ENCODE data around the gene KDM3B. TPM values are rescaled to one million over a fixed set of nuclear protein-coding genes. Genes with fewer than 3 reads are reported as not detected.

KDM3B gene
- total RNA-seq, 6 donors from 2014 or later: 54.8 to 110 (median 56.8) TPM

DNA sequence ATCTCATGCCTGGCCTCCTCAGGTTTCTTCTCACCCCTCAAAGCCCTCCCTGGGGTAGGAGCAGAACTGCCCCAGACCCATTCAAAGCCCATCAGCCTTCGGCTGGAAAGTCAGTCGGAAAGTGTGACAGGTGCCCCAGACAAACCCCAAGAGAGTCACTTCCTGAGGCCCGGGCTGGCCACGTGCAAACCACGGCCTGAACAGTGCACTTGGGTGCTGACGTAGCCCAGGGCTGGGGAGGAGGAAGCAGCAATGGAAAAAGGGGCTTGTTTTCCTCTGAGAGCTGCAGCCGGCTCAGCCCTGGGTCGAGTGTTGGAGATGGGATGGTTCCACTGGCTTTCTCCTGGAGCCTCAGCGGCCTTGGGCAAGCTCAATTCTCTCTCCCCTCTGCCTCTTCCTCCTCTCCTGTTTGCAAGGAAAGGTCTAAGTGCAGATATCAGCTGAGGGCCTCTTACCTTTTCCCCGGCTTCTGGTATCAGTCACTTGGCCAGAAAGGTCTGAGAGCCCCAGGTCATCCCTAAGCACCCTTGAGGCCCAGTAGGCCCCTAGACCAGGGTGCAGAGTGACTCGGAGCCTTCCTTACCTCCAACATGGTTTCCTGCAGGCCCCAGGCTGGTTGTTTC, 106.9 kb downstream of the KDM3B start:
- WGBS, 2 donors: 63 to 81% methylated on average over 7 to 11 of the region's 11 CpGs
- H3K27me3 ChIP-seq: no peaks in the 10 kb centered on the region
- ATAC-seq (ENCODE audit: low FRiP score in 2 of 2) (no peak), DNase-seq (peak in 1 of 2 donors; percentile 60)
- no peak overlapping the region for H3K4me3 ChIP-seq
- TF ChIP-seq POLR2A (IDR thresholded peaks at IDR 0.05) (no peak), EP300 (IDR thresholded peaks at IDR 0.05) (no peak), POLR2AphosphoS5 (IDR thresholded peaks at IDR 0.05) (no peak)
- TF ChIP-seq, protein P1, sequence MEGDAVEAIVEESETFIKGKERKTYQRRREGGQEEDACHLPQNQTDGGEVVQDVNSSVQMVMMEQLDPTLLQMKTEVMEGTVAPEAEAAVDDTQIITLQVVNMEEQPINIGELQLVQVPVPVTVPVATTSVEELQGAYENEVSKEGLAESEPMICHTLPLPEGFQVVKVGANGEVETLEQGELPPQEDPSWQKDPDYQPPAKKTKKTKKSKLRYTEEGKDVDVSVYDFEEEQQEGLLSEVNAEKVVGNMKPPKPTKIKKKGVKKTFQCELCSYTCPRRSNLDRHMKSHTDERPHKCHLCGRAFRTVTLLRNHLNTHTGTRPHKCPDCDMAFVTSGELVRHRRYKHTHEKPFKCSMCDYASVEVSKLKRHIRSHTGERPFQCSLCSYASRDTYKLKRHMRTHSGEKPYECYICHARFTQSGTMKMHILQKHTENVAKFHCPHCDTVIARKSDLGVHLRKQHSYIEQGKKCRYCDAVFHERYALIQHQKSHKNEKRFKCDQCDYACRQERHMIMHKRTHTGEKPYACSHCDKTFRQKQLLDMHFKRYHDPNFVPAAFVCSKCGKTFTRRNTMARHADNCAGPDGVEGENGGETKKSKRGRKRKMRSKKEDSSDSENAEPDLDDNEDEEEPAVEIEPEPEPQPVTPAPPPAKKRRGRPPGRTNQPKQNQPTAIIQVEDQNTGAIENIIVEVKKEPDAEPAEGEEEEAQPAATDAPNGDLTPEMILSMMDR (IDR thresholded peaks at IDR 0.05): no peak
- H3K4me1 ChIP-seq: peaks cover 8 to 19% (median 11%) of the 10 kb centered on the region in 4 donors
- H3K9me3 ChIP-seq: no peaks in the 10 kb centered on the region
- H3K27ac ChIP-seq: peak overlapping the region in 1 of 4 donors; percentile 39
- no peaks in the 10 kb centered on the region for H3K36me3 ChIP-seq

DNA sequence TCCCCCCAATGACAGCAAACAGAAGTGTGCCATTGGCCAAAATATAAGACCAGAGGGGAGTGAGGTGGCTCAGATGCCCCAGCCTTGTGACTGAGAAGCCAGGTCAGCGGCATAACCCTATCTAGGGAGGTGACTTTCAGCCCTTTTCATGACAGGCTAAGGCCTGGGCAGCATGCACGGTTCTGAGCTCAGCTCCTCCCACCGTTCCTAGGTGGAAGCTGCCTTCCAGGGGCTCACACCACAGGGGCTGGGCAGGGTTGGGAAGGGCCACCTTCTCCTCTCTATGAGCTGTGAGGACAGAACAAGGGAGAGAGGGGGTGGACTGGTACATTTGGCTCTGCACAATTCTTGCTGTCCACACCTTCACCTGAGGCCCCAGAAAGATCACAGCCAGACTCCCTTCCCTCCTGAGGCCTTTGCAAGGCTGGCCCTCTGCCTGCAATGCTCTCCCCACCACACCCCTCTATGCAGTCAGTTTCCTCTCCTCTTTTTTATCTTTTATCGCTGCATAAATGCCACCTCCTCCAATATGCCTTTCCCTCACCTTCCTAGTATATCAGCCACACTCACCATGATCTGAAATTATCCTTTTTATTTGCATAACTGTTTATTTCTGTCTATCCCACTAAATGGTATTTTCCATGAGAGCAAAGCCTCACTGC, 107.7 kb downstream of the KDM3B start:
- Histone ChIP-seq H3K9me3 (no peaks in the 10 kb centered on the region), H3K27ac (no peak overlapping the region), H3K4me1 (peaks cover 8 to 19% (median 11%) of the 10 kb centered on the region in 4 donors), H3K27me3 (no peaks in the 10 kb centered on the region), H3K4me3 (no peak overlapping the region), H3K36me3 (no peaks in the 10 kb centered on the region)
- 88 to 91% methylated on average over 4 of the region's 4 CpGs for WGBS, 2 donors
- no peak for ATAC-seq (ENCODE audit: low FRiP score in 2 of 2)
- DNase-seq: no peak
- TF ChIP-seq EP300 (IDR thresholded peaks at IDR 0.05) (no peak), POLR2A (IDR thresholded peaks at IDR 0.05) (no peak), POLR2AphosphoS5 (IDR thresholded peaks at IDR 0.05) (no peak)
- TF ChIP-seq, protein P1 (IDR thresholded peaks at IDR 0.05): no peak

DNA sequence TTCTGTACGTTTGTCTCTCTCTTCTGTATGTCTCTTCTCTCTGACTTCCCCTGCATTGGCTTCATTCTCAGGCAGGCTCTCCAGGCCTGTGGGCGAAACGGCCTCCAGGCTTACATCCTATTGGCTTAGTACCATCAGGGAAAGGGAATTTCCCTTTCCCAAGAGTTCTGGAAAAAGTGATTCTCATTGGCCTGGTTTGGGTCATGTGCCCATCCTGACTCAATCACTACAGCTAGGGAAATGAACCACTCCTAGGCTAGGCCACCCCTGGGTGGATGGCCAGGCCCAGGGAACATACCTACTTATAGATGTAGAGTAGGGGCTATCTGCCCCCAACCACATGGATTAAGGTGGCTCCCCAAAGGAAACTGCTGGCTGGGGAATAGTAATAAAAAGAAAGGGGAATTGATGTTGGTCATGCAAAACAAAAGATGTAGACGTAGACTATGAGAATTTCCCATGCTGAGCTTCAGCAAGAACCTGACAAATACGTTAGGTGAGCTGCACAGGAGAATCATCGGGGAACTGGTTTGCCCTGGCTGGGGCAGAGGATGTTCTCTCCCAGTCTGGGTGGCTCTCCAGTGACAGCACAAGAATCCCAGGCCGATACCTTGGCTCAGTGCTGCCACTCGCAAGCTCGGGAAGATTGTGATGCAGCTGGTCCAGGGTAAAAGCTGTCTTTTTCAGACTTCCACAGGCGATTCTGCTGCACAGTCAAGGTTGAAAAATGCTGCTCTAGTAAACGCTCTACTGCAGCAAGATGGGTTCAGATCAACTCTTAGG, 109.0 kb downstream of the KDM3B start:
- no peaks in the 10 kb centered on the region for H3K9me3 ChIP-seq
- H3K4me1 ChIP-seq: peaks cover 18 to 30% (median 20%) of the 10 kb centered on the region in 4 donors
- H3K36me3 ChIP-seq: no peaks in the 10 kb centered on the region
- ATAC-seq (ENCODE audit: low FRiP score in 2 of 2): no peak
- no peak overlapping the region for H3K4me3 ChIP-seq
- 81 to 82% methylated on average over 8 to 11 of the region's 11 CpGs for WGBS, 2 donors
- DNase-seq: peak in 1 of 2 donors; percentile 37
- H3K27ac ChIP-seq: no peak overlapping the region
- TF ChIP-seq POLR2AphosphoS5 (IDR thresholded peaks at IDR 0.05) (no peak), EP300 (IDR thresholded peaks at IDR 0.05) (no peak), POLR2A (IDR thresholded peaks at IDR 0.05) (no peak)
- TF ChIP-seq, protein P1 (IDR thresholded peaks at IDR 0.05): no peak
- H3K27me3 ChIP-seq: no peaks in the 10 kb centered on the region

DNA sequence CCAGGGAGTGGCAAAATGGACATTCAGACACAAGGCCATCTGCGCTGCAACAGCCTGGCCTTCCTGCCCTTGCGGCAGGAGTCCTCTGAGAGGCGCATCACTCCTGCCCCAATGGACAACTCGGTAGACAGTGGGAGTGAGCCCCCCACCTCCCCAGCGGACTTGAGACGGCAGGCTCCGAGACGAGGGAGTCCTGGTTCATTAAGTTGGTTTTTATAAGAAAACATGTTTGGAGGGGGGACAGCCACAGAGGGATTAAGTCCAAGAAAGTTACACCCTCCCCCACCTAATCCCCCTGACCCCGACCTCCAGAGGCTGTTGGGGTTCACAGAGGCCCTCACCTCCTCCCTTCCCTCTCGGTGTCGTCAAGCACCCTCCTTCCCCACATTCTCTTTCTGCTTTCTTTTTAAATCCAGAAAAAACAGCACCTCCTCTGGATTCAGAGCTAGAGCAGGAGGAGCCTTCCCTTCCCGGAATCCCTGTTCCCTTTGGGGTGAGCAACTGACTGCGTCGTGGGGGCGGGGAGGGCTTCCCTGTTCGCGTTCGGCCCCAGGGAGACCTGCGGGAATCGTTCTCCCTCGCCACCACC, 111.0 kb downstream of the KDM3B start:
- peak overlapping the region; percentile 96 to 99 (median 96) for H3K27ac ChIP-seq
- H3K4me3 ChIP-seq: peak overlapping the region; percentile 50 to 81 (median 77)
- ATAC-seq (ENCODE audit: low FRiP score in 2 of 2) (no peak), DNase-seq (peak in 1 of 2 donors; percentile 40)
- H3K9me3 ChIP-seq: no peaks in the 10 kb centered on the region
- WGBS, 2 donors: 23 to 27% methylated on average over 21 of the region's 21 CpGs
- H3K4me1 ChIP-seq: peaks cover 30 to 44% (median 34%) of the 10 kb centered on the region in 4 donors
- peaks cover 0 to 17% (median 8%) of the 10 kb centered on the region in 4 donors for H3K36me3 ChIP-seq
- TF ChIP-seq, protein P1 (IDR thresholded peaks at IDR 0.05): peak in 1 of 6 experiments; percentile 13
- TF ChIP-seq POLR2AphosphoS5 (IDR thresholded peaks at IDR 0.05): no peak
- H3K27me3 ChIP-seq: no peaks in the 10 kb centered on the region
